Activated CD4-positive, alpha-beta memory T cell treated with anti-CD3 and anti-CD28 coated beads, Interleukin-2, amount 10 ng/mL, durations not matched to agents 7 days and 5 days (primary cell): ENCODE results near the gene CLEC16A. TPM values are rescaled to one million over a fixed set of nuclear protein-coding genes. Genes with fewer than 3 reads are reported as not detected.

Experiments
- CTCF ChIA-PET: fragments of 350-600 bp; sonication (Branson Sonifier 250); formaldehyde crosslinking; loops from one replicate; lab custom pipeline; 2021; ENCODE audit warnings: antibody characterized with exemption, inconsistent platforms; lab: Charles Lee
- POLR2A ChIA-PET: fragments of 350-600 bp; sonication (Branson Sonifier 250); formaldehyde crosslinking; loops from one replicate; lab custom pipeline; 2021; ENCODE audit warnings: antibody characterized with exemption; lab: Charles Lee
- DNase-seq: peaks from one replicate; pipeline ENCODE4 v3.0.0-alpha.2; 2020
- H3K27ac Mint-ChIP-seq: one replicate; pipeline ENCODE4 v1.8.0; 2021; ENCODE audit warnings: mild to moderate bottlenecking, mixed read lengths
- H3K27me3 Mint-ChIP-seq: one replicate; pipeline ENCODE4 v1.8.0; 2021; ENCODE audit warnings: mixed read lengths
- H3K36me3 Mint-ChIP-seq: one replicate; pipeline ENCODE4 v1.8.0; 2021; ENCODE audit warnings: low read depth, mixed read lengths
- H3K4me1 Mint-ChIP-seq: one replicate; pipeline ENCODE4 v1.8.0; 2021; ENCODE audit warnings: mixed read lengths
- H3K4me3 Mint-ChIP-seq: one replicate; pipeline ENCODE4 v1.8.0; 2021; ENCODE audit warnings: mild to moderate bottlenecking, mixed read lengths
- H3K9me3 Mint-ChIP-seq: one replicate; pipeline ENCODE4 v1.8.0; 2021; ENCODE audit warnings: mixed read lengths
- total RNA-seq, 2 experiments: library from RNA; stranded (reverse); gene quantifications; one replicate each; pipeline ENCODE4 v1.2.3, GENCODE V29; 2021

CLEC16A gene
- total RNA-seq, 2 experiments from 2014 or later = 30.3 to 32.4 TPM

- Mint-ChIP-seq H3K27ac (no peak overlapping the region), H3K36me3 (peaks cover 58% of the 10 kb centered on the region), H3K4me1 (peaks cover 26% of the 10 kb centered on the region), H3K9me3 (no peaks in the 10 kb centered on the region), H3K27me3 (no peaks in the 10 kb centered on the region), H3K4me3 (no peak overlapping the region)
- POLR2A ChIA-PET = interaction anchor here (1.4 kb wide), 1 partner anchor 12 kb away, joined by 4 read pairs; no protein-coding TSS in a partner anchor
- DNase-seq = no peak
- CTCF ChIA-PET = no interaction called here
Observed at GRCh38 chr16:11064202-11064540, 119.8 kb downstream of the CLEC16A start.

GRCh38 chr16:11064851-11065250 is 120.5 kb downstream of the CLEC16A start:
- Mint-ChIP-seq H3K27me3 (no peaks in the 10 kb centered on the region), H3K9me3 (no peaks in the 10 kb centered on the region), H3K4me1 (peaks cover 23% of the 10 kb centered on the region), H3K36me3 (peaks cover 56% of the 10 kb centered on the region), H3K4me3 (no peak overlapping the region), H3K27ac (no peak overlapping the region)
- ChIA-PET CTCF (no interaction called here), POLR2A (interaction anchor here (1.4 kb wide), 1 partner anchor 11 kb away, joined by 4 read pairs; no protein-coding TSS in a partner anchor)
- no peak for DNase-seq

GRCh38 chr16:11066261-11066870 is 122.0 kb downstream of the CLEC16A start:
- Mint-ChIP-seq H3K36me3 (peaks cover 56% of the 10 kb centered on the region), H3K27me3 (no peaks in the 10 kb centered on the region), H3K4me3 (no peak overlapping the region), H3K27ac (peak overlapping the region; percentile 1), H3K9me3 (no peaks in the 10 kb centered on the region), H3K4me1 (peaks cover 30% of the 10 kb centered on the region)
- CTCF ChIA-PET = interaction anchor here (1.3 kb wide), 1 partner anchor 14 kb away, joined by 5 read pairs; no protein-coding TSS in a partner anchor
- POLR2A ChIA-PET = interaction anchor here (1.1 to 1.3 kb wide), 3 partner anchors 25 to 189 kb away, joined by 3 read pairs; no protein-coding TSS in a partner anchor
- DNase-seq = no peak

- peaks cover 34% of the 10 kb centered on the region for H3K4me1 Mint-ChIP-seq
- POLR2A ChIA-PET = interaction anchor here (1.2 kb wide), 2 partner anchors 20 to 24 kb away, joined by 3 read pairs; no protein-coding TSS in a partner anchor
- H3K36me3 Mint-ChIP-seq = peaks cover 55% of the 10 kb centered on the region
- H3K9me3 Mint-ChIP-seq = no peaks in the 10 kb centered on the region
- H3K27me3 Mint-ChIP-seq = no peaks in the 10 kb centered on the region
- no peak overlapping the region for H3K4me3 Mint-ChIP-seq
- CTCF ChIA-PET = interaction anchor here (1.0 kb wide), 1 partner anchor 9 kb away, joined by 4 read pairs; no protein-coding TSS in a partner anchor
- DNase-seq = no peak
- no peak overlapping the region for H3K27ac Mint-ChIP-seq
Observed at GRCh38 chr16:11067266-11067665, 122.9 kb downstream of the CLEC16A start.

GRCh38 chr16:11067697-11068141 is 123.4 kb downstream of the CLEC16A start:
- peaks cover 38% of the 10 kb centered on the region for H3K4me1 Mint-ChIP-seq
- no peak overlapping the region for H3K27ac Mint-ChIP-seq
- H3K27me3 Mint-ChIP-seq = no peaks in the 10 kb centered on the region
- no peak overlapping the region for H3K4me3 Mint-ChIP-seq
- H3K9me3 Mint-ChIP-seq = no peaks in the 10 kb centered on the region
- POLR2A ChIA-PET = interaction anchor here (1.2 to 1.9 kb wide), 2 partner anchors 19 to 187 kb away, joined by 3 to 4 read pairs; no protein-coding TSS in a partner anchor
- peaks cover 57% of the 10 kb centered on the region for H3K36me3 Mint-ChIP-seq
- CTCF ChIA-PET = interaction anchor here (1.0 kb wide), 1 partner anchor 9 kb away, joined by 4 read pairs; no protein-coding TSS in a partner anchor
- DNase-seq = no peak

- H3K4me3 Mint-ChIP-seq = no peak overlapping the region
- ChIA-PET POLR2A (no interaction called here), CTCF (interaction anchor here (0.7 to 0.8 kb wide), 2 partner anchors 8 to 58 kb away, joined by 3 to 5 read pairs; no protein-coding TSS in a partner anchor)
- no peak overlapping the region for H3K27ac Mint-ChIP-seq
- H3K4me1 Mint-ChIP-seq = peaks cover 65% of the 10 kb centered on the region
- DNase-seq = no peak
- H3K36me3 Mint-ChIP-seq = peaks cover 45% of the 10 kb centered on the region
- no peaks in the 10 kb centered on the region for H3K9me3 Mint-ChIP-seq
- H3K27me3 Mint-ChIP-seq = no peaks in the 10 kb centered on the region
Observed at GRCh38 chr16:11071829-11072228, 127.5 kb downstream of the CLEC16A start.

GRCh38 chr16:11072420-11073153 is 128.2 kb downstream of the CLEC16A start:
- Mint-ChIP-seq H3K9me3 (no peaks in the 10 kb centered on the region), H3K27ac (peak overlapping the region; percentile 33), H3K4me1 (peaks cover 68% of the 10 kb centered on the region), H3K4me3 (no peak overlapping the region), H3K27me3 (no peaks in the 10 kb centered on the region), H3K36me3 (peaks cover 40% of the 10 kb centered on the region)
- CTCF ChIA-PET = interaction anchor here (0.5 kb wide), 1 partner anchor 9 kb away, joined by 3 read pairs; no protein-coding TSS in a partner anchor
- no peak for DNase-seq
- POLR2A ChIA-PET = interaction anchor here (1.0 to 1.9 kb wide), 3 partner anchors 20 to 83 kb away, joined by 3 to 8 read pairs (median 3); no protein-coding TSS in a partner anchor

- peaks cover 36% of the 10 kb centered on the region for H3K36me3 Mint-ChIP-seq
- H3K4me3 Mint-ChIP-seq = no peak overlapping the region
- H3K27me3 Mint-ChIP-seq = no peaks in the 10 kb centered on the region
Observed at GRCh38 chr16:11073407-11073999, 129.1 kb downstream of the CLEC16A start.

GRCh38 chr16:11074131-11074530 is 129.8 kb downstream of the CLEC16A start:
- peaks cover 37% of the 10 kb centered on the region for H3K36me3 Mint-ChIP-seq
- no peaks in the 10 kb centered on the region for H3K9me3 Mint-ChIP-seq
- DNase-seq = no peak
- CTCF ChIA-PET = interaction anchor here (0.7 to 1.1 kb wide), 4 partner anchors 15 to 298 kb away, joined by 3 to 4 read pairs (median 3); no protein-coding TSS in a partner anchor
- H3K27ac Mint-ChIP-seq = no peak overlapping the region
- H3K4me3 Mint-ChIP-seq = no peak overlapping the region
- no peaks in the 10 kb centered on the region for H3K27me3 Mint-ChIP-seq
- POLR2A ChIA-PET = interaction anchor here (0.9 to 1.9 kb wide), 2 partner anchors 22 to 150 kb away, joined by 3 to 8 read pairs; no protein-coding TSS in a partner anchor
- H3K4me1 Mint-ChIP-seq = peaks cover 83% of the 10 kb centered on the region

More at GRCh38 chr16:11073407-11073999, 129.1 kb downstream of the CLEC16A start:
- no peak for DNase-seq
- Mint-ChIP-seq H3K4me1 (peaks cover 77% of the 10 kb centered on the region), H3K9me3 (no peaks in the 10 kb centered on the region), H3K27ac (peak overlapping the region; percentile 47)
- CTCF ChIA-PET = interaction anchor here (0.7 to 1.1 kb wide), 4 partner anchors 14 to 299 kb away, joined by 3 to 4 read pairs (median 3); no protein-coding TSS in a partner anchor
- POLR2A ChIA-PET = interaction anchor here (0.9 to 1.9 kb wide), 4 partner anchors 21 to 151 kb away, joined by 3 to 8 read pairs (median 3); no protein-coding TSS in a partner anchor

- Mint-ChIP-seq H3K27me3 (no peaks in the 10 kb centered on the region), H3K4me1 (peaks cover 94% of the 10 kb centered on the region), H3K9me3 (no peaks in the 10 kb centered on the region), H3K27ac (no peak overlapping the region), H3K36me3 (peaks cover 46% of the 10 kb centered on the region), H3K4me3 (no peak overlapping the region)
- DNase-seq = no peak
- ChIA-PET CTCF (interaction anchor here (0.9 to 1.4 kb wide), 4 partner anchors 19 to 279 kb away, joined by 3 to 6 read pairs (median 4); no protein-coding TSS in a partner anchor), POLR2A (interaction anchor here (1.2 to 5.0 kb wide), 5 partner anchors 12 to 180 kb away, joined by 4 to 31 read pairs (median 7); partner anchors contain the start of gene SOCS1)
Observed at GRCh38 chr16:11075163-11075562, 130.8 kb downstream of the CLEC16A start.

- peak; percentile 72 for DNase-seq
- Mint-ChIP-seq H3K4me3 (no peak overlapping the region), H3K27me3 (no peaks in the 10 kb centered on the region), H3K27ac (peak overlapping the region; percentile 79), H3K36me3 (peaks cover 43% of the 10 kb centered on the region), H3K4me1 (peaks cover 95% of the 10 kb centered on the region), H3K9me3 (no peaks in the 10 kb centered on the region)
- CTCF ChIA-PET = interaction anchor here (0.7 to 1.4 kb wide), 10 partner anchors 9 to 278 kb away, joined by 3 to 6 read pairs (median 4); no protein-coding TSS in a partner anchor
- POLR2A ChIA-PET = interaction anchor here (0.5 to 5.0 kb wide), 11 partner anchors 11 to 179 kb away, joined by 3 to 31 read pairs (median 6); partner anchors contain the start of gene SOCS1
Observed at GRCh38 chr16:11076259-11077018, 132.1 kb downstream of the CLEC16A start.
